Measurements from ENCODE around the gene CISTR. TPM values are rescaled to one million over a fixed set of nuclear protein-coding genes. Genes with fewer than 3 reads are reported as not detected.

Gene CISTR
- total RNA-seq, 1 experiment from 2014 or later: not detected

DNA sequence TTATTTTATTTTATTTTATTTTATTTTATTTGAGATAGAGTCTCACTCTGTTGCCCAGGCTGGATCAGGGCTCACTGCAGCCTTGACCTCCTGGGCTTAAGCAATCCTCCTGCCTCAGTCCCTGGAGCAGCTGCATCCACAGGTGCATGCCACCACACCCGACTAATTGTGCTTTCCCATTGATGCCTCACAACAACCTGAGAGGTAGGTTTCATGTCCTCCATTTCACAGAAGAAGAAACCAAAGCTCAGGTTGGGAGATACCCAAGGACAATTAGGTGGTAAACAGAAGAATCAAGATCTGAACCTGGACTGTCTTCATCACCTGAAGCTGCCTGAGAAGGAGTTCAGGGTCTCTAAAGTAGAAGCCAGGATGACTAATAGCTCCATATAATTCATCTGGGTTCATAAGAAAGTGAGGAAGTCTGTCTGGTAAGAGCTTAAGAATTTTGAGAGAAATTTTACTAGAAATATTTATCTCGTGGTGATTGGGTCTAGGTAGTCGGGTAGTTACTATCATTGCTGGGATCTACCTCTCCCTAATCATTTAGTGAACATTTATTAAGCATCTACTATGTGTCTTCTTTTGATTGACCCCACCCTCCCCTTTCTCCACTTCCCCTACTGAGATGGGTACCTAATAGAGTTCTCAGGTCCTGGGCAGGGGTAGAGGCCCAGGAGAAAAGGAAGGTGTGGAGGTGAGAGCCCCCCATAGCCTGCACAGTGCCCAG lies 52.7 kb downstream of the CISTR start:
- Histone ChIP-seq H3K14ac (ENCODE audit: insufficient read depth, low read length) (no peak overlapping the region), H3K27me3 (ENCODE audit: insufficient read depth, low read length) (peaks cover 4% of the 10 kb centered on the region; the same call in 1 of the 2 replicates), H2BK20ac (ENCODE audit: low read depth, low read length, poor library complexity, severe bottlenecking) (no peak overlapping the region), H3K9me3 (ENCODE audit: control insufficient read depth, low read depth, low read length) (no peaks in the 10 kb centered on the region), H2BK5ac (ENCODE audit: insufficient read length, low read length) (no peak overlapping the region), H3T11ph (ENCODE audit: low read length) (no peak overlapping the region), H4K20me1 (ENCODE audit: control insufficient read depth, insufficient read depth, insufficient read length) (no peaks in the 10 kb centered on the region), H3K23me2 (ENCODE audit: insufficient read length, low read depth, low read length, poor library complexity, severe bottlenecking) (peaks cover 17% of the 10 kb centered on the region), H3K23ac (ENCODE audit: insufficient read length, low read depth, low read length) (no peak overlapping the region), H2BK120ac (ENCODE audit: low read depth, low read length, poor library complexity, severe bottlenecking) (no peak overlapping the region), H3K79me1 (ENCODE audit: insufficient read depth, low read depth, low read length, poor library complexity, severe bottlenecking) (no peaks in the 10 kb centered on the region), H4K8ac (replicated peaks; ENCODE audit: insufficient read length, low read depth, low read length) (no peak overlapping the region), H2BK15ac (ENCODE audit: low read depth, low read length) (no peak overlapping the region), H3K4ac (ENCODE audit: low read depth, low read length) (no peak overlapping the region), H3K9ac (ENCODE audit: extremely low read depth, insufficient read length, low read length) (no peak overlapping the region), H2AFZ (ENCODE audit: low read length) (no peak overlapping the region), H4K91ac (ENCODE audit: insufficient read length, low read depth, low read length) (no peak overlapping the region), H3K27ac (ENCODE audit: insufficient read length, low read depth, low read length) (no peak overlapping the region), H3K4me1 (ENCODE audit: insufficient read depth, low read length) (no peaks in the 10 kb centered on the region; the same call in 1 of the 2 replicates), H3K4me2 (ENCODE audit: insufficient read depth, insufficient read length, low read length) (no peak overlapping the region), H3K79me2 (ENCODE audit: insufficient read depth, low read length) (no peaks in the 10 kb centered on the region), H3K18ac (ENCODE audit: insufficient read length, low read depth, low read length) (no peak overlapping the region), H3K56ac (ENCODE audit: insufficient read length, low read depth, low read length) (no peak overlapping the region), H2BK12ac (ENCODE audit: insufficient read length, low read depth, low read length) (no peak overlapping the region), H4K5ac (ENCODE audit: insufficient read length, low read depth, low read length) (no peak overlapping the region), H2AK5ac (ENCODE audit: insufficient read length, low read length) (no peak overlapping the region)
- peaks cover 0 to 3% of the 10 kb centered on the region in 2 experiments; a peak in 1 of 5 replicates for H3K9me3 Mint-ChIP-seq
- H3K27me3 Mint-ChIP-seq (ENCODE audit: low read depth): peaks cover 83% of the 10 kb centered on the region
- peaks cover 31 to 38% of the 10 kb centered on the region in 2 experiments for H3K4me1 Mint-ChIP-seq
- no peaks in the 10 kb centered on the region for H3K36me3 Mint-ChIP-seq (ENCODE audit: insufficient read depth in 1 of 3, low read depth in 3 of 3)
- no peak for DNase-seq
- H3K4me3 Mint-ChIP-seq: no peak overlapping the region
- TF ChIP-seq, protein P1, sequence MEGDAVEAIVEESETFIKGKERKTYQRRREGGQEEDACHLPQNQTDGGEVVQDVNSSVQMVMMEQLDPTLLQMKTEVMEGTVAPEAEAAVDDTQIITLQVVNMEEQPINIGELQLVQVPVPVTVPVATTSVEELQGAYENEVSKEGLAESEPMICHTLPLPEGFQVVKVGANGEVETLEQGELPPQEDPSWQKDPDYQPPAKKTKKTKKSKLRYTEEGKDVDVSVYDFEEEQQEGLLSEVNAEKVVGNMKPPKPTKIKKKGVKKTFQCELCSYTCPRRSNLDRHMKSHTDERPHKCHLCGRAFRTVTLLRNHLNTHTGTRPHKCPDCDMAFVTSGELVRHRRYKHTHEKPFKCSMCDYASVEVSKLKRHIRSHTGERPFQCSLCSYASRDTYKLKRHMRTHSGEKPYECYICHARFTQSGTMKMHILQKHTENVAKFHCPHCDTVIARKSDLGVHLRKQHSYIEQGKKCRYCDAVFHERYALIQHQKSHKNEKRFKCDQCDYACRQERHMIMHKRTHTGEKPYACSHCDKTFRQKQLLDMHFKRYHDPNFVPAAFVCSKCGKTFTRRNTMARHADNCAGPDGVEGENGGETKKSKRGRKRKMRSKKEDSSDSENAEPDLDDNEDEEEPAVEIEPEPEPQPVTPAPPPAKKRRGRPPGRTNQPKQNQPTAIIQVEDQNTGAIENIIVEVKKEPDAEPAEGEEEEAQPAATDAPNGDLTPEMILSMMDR (conservative IDR thresholded peaks at IDR 0.05): no peak
- WGBS (ENCODE audit: extremely low coverage, insufficient read length, low lambda C conversion rate): no CpG with 5 or more reads among the region's 3 CpGs
- H3K27ac Mint-ChIP-seq: no peak overlapping the region
